GM23338 (cell line): ENCODE results near the gene DAND5. TPM values are rescaled to one million over a fixed set of nuclear protein-coding genes. Genes with fewer than 3 reads are reported as not detected.

ENCODE experiments used
- ATAC-seq: fragments of 200-7000 bp; cut with Tn5 transposase; 3 replicates; pipeline ENCODE4 v1.9.1; 2020
- DNase-seq: peaks from one replicate; pipeline ENCODE4 v3.0.0-alpha.2; 2015; ENCODE audit warnings: low spot score
- H2AFZ ChIP-seq: fragments of 200-600 bp; sonication (generic); 2 replicates; pipeline ENCODE4 v1.8.0; 2016; ENCODE audit warnings: antibody characterized with exemption, mild to moderate bottlenecking, moderate library complexity
- H3F3A ChIP-seq: fragments of 200-600 bp; sonication (generic); replicated peaks from 2 replicates; pipeline ENCODE4 v1.8.0; 2017; ENCODE audit warnings: antibody characterized with exemption, mixed run types, low read depth
- H3K27ac ChIP-seq: fragments of 200-600 bp; sonication (generic); 2 replicates; pipeline ENCODE4 v1.6.1; 2016; ENCODE audit warnings: low read depth
- H3K27me3 ChIP-seq: fragments of 200-600 bp; sonication (generic); 2 replicates; pipeline ENCODE4 v1.8.0; 2016; ENCODE audit warnings: mild to moderate bottlenecking, mixed run types, moderate library complexity; ENCODE audit not compliant: insufficient read depth
- H3K36me3 ChIP-seq: fragments of 200-600 bp; sonication (generic); 2 replicates; pipeline ENCODE4 v1.8.0; 2016; ENCODE audit warnings: mild to moderate bottlenecking; ENCODE audit not compliant: insufficient read depth
- H3K4me1 ChIP-seq: fragments of 200-600 bp; sonication (generic); 2 replicates; pipeline ENCODE4 v1.8.0; 2016; ENCODE audit warnings: mild to moderate bottlenecking, moderate library complexity; ENCODE audit not compliant: insufficient read depth
- H3K4me2 ChIP-seq: fragments of 200-600 bp; sonication (generic); 2 replicates; pipeline ENCODE4 v1.7.1; 2017; ENCODE audit warnings: mixed run types
- H3K4me3 ChIP-seq: fragments of 200-600 bp; sonication (generic); 2 replicates; pipeline ENCODE4 v1.6.1; 2016; ENCODE audit warnings: mixed run types
- H3K79me2 ChIP-seq: fragments of 200-600 bp; sonication (generic); replicated peaks from 2 replicates; pipeline ENCODE4 v1.8.0; 2017; ENCODE audit warnings: mild to moderate bottlenecking; ENCODE audit not compliant: insufficient read depth
- H3K9me2 ChIP-seq: fragments of 200-600 bp; sonication (generic); 2 replicates; pipeline ENCODE4 v1.8.0; 2017; ENCODE audit not compliant: insufficient read depth
- H4K20me1 ChIP-seq: fragments of 200-600 bp; sonication (generic); replicated peaks from 2 replicates; pipeline ENCODE4 v1.8.0; 2017; ENCODE audit warnings: mild to moderate bottlenecking; ENCODE audit not compliant: insufficient read depth
- H3K27ac Mint-ChIP-seq: 2 replicates; pipeline ENCODE4 v1.8.0; 2020; ENCODE audit warnings: inconsistent platforms, mild to moderate bottlenecking, moderate library complexity, mixed read lengths
- H3K27me3 Mint-ChIP-seq: 3 replicates; pipeline ENCODE4 v1.8.0; 2022; ENCODE audit warnings: low read depth, mild to moderate bottlenecking, moderate library complexity, mixed read lengths, inconsistent platforms; ENCODE audit not compliant: insufficient read depth, poor library complexity
- H3K36me3 Mint-ChIP-seq: 3 replicates; pipeline ENCODE4 v1.8.0; 2021; ENCODE audit warnings: low read depth, mild to moderate bottlenecking, inconsistent platforms, moderate library complexity, mixed read lengths
- H3K4me1 Mint-ChIP-seq: 3 replicates; pipeline ENCODE4 v1.8.0; 2020; ENCODE audit warnings: mild to moderate bottlenecking, inconsistent platforms, mixed read lengths
- H3K4me3 Mint-ChIP-seq: 3 replicates; pipeline ENCODE4 v1.8.0; 2021; ENCODE audit warnings: moderate library complexity, mild to moderate bottlenecking, inconsistent platforms, mixed read lengths
- H3K9me3 Mint-ChIP-seq: 3 replicates; pipeline ENCODE4 v1.8.0; 2020; ENCODE audit warnings: moderate library complexity, mild to moderate bottlenecking, inconsistent platforms, mixed read lengths
- CREB1 ChIP-seq: fragments of 250-450 bp; sonication (Bioruptor Pico); IDR thresholded peaks from 2 replicates; pipeline ENCODE4 v1.5.0; 2020; ENCODE audit warnings: low read depth, mild to moderate bottlenecking, moderate library complexity
- EZH2 ChIP-seq: fragments of 200-600 bp; sonication (generic); IDR thresholded peaks from one replicate; pipeline ENCODE4 v1.8.0; 2017; ENCODE audit warnings: antibody characterized with exemption, mild to moderate bottlenecking, low read depth; ENCODE audit not compliant: unreplicated experiment
- EZH2phosphoT487 ChIP-seq: fragments of 200-600 bp; sonication (generic); IDR thresholded peaks from one replicate; pipeline ENCODE4 v1.8.1; 2018; ENCODE audit warnings: antibody characterized with exemption; ENCODE audit not compliant: unreplicated experiment
- JUNB ChIP-seq: IDR thresholded peaks from one replicate; pipeline ENCODE4 v1.6.1; 2016; ENCODE audit warnings: antibody characterized with exemption; ENCODE audit not compliant: unreplicated experiment
- NANOG ChIP-seq: IDR thresholded peaks from 2 replicates; pipeline ENCODE4 v1.6.1; 2016; ENCODE audit warnings: antibody characterized with exemption, borderline replicate concordance
- POLR2AphosphoS5 ChIP-seq: IDR thresholded peaks from 2 replicates; pipeline ENCODE4 v1.6.1; 2016; ENCODE audit warnings: antibody characterized with exemption, low read depth
- STAT1 ChIP-seq: IDR thresholded peaks from one replicate; pipeline ENCODE4 v1.6.1; 2016; ENCODE audit warnings: antibody characterized with exemption; ENCODE audit not compliant: unreplicated experiment
- ZNF114 ChIP-seq: fragments of 250-450 bp; sonication (Bioruptor Pico); IDR thresholded peaks from 2 replicates; pipeline ENCODE4 v1.5.0; 2020; ENCODE audit warnings: mild to moderate bottlenecking, moderate library complexity
- ZNF331 ChIP-seq: fragments of 250-450 bp; sonication (Bioruptor Pico); IDR thresholded peaks from 2 replicates; pipeline ENCODE4 v1.5.0; 2020; ENCODE audit warnings: low read depth, mild to moderate bottlenecking, moderate library complexity
- polyA plus RNA-seq: library from polyadenylated mRNA; unstranded; fragments of >200 nt; fragmentation: Nextera tagmentation; extraction: Ambion mirVana; gene quantifications from 2 replicates; pipeline ENCODE4 v1.2.1, GENCODE V29; 2016
- total RNA-seq: library from RNA; depleted of rRNA; stranded (reverse); fragments of >200 nt; shearing (Covaris generic); gene quantifications from 2 replicates; pipeline ENCODE4 v1.2.3, GENCODE V29; 2014
- TF ChIP-seq, protein P1 (sequence below): fragments of 250-450 bp; sonication (Bioruptor Pico); IDR thresholded peaks from 2 replicates; pipeline ENCODE4 v1.5.0; 2020; ENCODE audit warnings: mild to moderate bottlenecking, moderate library complexity
- TF ChIP-seq, protein P2 (sequence below), 2 experiments: fragments of 200-600 bp in 1 of 2; sonication (generic) in 1 of 2; conservative IDR thresholded peaks; 2 replicates each; pipeline versions ENCODE4 v1.5.1 to v1.6.1; 2016 to 2017; ENCODE audit warnings: antibody characterized with exemption in 2 of 2, low read depth in 2 of 2, mild to moderate bottlenecking in 2 of 2, moderate library complexity in 1 of 2
- TF ChIP-seq, protein P3 (sequence below): IDR thresholded peaks from one replicate; pipeline ENCODE4 v1.6.1; 2018; ENCODE audit warnings: antibody characterized with exemption; ENCODE audit not compliant: unreplicated experiment
- TF ChIP-seq, protein P4 (sequence below): IDR thresholded peaks from 2 replicates; pipeline ENCODE4 v1.6.1; 2016; ENCODE audit warnings: antibody characterized with exemption

Gene DAND5
- total and polyA plus RNA-seq, 2 experiments from 2014 or later = 0.18 to 0.28 TPM

DNA sequence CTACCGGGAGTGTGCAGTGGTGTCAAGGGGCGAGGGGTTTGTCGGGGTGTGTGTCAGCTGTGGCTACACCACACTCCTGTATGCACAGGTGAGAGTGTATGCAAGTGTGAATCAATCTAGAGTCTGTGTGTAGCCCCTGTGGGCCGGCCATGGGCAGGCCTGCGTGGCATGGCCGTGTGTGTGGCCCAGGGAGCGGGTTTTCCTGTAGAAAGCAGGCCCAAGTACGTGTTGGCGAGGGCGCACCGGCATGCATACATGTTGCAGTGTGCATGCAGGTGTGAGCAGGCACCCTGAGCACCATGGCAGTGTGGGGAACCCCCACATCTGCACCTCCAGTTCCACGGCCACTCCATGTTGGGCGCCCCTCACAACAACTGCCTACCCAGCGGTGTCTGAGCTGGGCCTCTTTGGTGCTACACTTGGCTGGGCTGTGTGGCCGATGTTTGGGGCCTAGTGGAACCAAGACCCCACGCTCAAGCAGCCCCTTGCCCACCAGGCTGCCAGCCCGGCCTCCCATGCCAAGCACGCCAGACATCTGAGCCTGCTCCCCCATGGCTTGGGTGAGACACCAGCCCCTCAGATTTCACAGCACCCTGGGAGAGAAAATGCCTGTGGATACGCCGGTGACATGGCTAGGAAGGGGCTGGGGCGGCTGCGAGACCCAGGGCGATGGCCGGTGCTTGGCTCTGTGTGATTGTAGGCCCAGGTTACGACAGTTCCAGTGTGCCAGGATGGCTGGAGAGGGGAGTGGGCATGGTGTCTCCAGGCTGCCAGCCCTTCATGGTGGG, 28.0 kb downstream of the DAND5 start:
- Histone ChIP-seq H4K20me1 (no peaks in the 10 kb centered on the region; the same call in 1 of the 2 replicates), H3K79me2 (no peaks in the 10 kb centered on the region), H2AFZ (no peak overlapping the region), H3K36me3 (no peaks in the 10 kb centered on the region), H3K27me3 (peaks cover 83% of the 10 kb centered on the region), H3K4me2 (no peak overlapping the region), H3F3A (peaks cover 8% of the 10 kb centered on the region; the same call in 1 of the 2 replicates), H3K9me2 (no peaks in the 10 kb centered on the region), H3K27ac (no peak overlapping the region), H3K4me3 (no peak overlapping the region), H3K4me1 (no peaks in the 10 kb centered on the region)
- ATAC-seq (no peak), DNase-seq (no peak)
- Mint-ChIP-seq H3K4me3 (peak overlapping the region; percentile 33; the same call in 2 of the 3 replicates), H3K4me1 (peaks cover 5% of the 10 kb centered on the region), H3K9me3 (peaks cover 5% of the 10 kb centered on the region; the same call in 1 of the 3 replicates), H3K27ac (no peak overlapping the region), H3K27me3 (peaks cover 79% of the 10 kb centered on the region), H3K36me3 (peaks cover 4% of the 10 kb centered on the region; the same call in 2 of the 3 replicates)
- TF ChIP-seq, protein P1, sequence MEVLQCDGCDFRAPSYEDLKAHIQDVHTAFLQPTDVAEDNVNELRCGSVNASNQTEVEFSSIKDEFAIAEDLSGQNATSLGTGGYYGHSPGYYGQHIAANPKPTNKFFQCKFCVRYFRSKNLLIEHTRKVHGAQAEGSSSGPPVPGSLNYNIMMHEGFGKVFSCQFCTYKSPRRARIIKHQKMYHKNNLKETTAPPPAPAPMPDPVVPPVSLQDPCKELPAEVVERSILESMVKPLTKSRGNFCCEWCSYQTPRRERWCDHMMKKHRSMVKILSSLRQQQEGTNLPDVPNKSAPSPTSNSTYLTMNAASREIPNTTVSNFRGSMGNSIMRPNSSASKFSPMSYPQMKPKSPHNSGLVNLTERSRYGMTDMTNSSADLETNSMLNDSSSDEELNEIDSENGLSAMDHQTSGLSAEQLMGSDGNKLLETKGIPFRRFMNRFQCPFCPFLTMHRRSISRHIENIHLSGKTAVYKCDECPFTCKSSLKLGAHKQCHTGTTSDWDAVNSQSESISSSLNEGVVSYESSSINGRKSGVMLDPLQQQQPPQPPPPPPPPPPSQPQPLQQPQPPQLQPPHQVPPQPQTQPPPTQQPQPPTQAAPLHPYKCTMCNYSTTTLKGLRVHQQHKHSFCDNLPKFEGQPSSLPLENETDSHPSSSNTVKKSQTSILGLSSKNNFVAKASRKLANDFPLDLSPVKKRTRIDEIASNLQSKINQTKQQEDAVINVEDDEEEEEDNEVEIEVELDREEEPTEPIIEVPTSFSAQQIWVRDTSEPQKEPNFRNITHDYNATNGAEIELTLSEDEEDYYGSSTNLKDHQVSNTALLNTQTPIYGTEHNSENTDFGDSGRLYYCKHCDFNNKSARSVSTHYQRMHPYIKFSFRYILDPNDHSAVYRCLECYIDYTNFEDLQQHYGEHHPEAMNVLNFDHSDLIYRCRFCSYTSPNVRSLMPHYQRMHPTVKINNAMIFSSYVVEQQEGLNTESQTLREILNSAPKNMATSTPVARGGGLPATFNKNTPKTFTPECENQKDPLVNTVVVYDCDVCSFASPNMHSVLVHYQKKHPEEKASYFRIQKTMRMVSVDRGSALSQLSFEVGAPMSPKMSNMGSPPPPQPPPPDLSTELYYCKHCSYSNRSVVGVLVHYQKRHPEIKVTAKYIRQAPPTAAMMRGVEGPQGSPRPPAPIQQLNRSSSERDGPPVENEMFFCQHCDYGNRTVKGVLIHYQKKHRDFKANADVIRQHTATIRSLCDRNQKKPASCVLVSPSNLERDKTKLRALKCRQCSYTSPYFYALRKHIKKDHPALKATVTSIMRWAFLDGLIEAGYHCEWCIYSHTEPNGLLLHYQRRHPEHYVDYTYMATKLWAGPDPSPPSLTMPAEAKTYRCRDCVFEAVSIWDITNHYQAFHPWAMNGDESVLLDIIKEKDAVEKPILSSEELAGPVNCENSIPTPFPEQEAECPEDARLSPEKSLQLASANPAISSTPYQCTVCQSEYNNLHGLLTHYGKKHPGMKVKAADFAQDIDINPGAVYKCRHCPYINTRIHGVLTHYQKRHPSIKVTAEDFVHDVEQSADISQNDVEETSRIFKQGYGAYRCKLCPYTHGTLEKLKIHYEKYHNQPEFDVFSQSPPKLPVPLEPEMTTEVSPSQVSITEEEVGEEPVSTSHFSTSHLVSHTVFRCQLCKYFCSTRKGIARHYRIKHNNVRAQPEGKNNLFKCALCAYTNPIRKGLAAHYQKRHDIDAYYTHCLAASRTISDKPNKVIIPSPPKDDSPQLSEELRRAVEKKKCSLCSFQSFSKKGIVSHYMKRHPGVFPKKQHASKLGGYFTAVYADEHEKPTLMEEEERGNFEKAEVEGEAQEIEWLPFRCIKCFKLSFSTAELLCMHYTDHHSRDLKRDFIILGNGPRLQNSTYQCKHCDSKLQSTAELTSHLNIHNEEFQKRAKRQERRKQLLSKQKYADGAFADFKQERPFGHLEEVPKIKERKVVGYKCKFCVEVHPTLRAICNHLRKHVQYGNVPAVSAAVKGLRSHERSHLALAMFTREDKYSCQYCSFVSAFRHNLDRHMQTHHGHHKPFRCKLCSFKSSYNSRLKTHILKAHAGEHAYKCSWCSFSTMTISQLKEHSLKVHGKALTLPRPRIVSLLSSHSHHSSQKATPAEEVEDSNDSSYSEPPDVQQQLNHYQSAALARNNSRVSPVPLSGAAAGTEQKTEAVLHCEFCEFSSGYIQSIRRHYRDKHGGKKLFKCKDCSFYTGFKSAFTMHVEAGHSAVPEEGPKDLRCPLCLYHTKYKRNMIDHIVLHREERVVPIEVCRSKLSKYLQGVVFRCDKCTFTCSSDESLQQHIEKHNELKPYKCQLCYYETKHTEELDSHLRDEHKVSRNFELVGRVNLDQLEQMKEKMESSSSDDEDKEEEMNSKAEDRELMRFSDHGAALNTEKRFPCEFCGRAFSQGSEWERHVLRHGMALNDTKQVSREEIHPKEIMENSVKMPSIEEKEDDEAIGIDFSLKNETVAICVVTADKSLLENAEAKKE = no peak
- TF ChIP-seq POLR2AphosphoS5 (no peak), EZH2 (no peak), NANOG (no peak), ZNF331 (CRISPR knock-in tag) (no peak), ZNF114 (CRISPR knock-in tag) (no peak), JUNB (no peak), STAT1 (no peak), EZH2phosphoT487 (no peak), CREB1 (CRISPR knock-in tag) (no peak)
- TF ChIP-seq, protein P2, sequence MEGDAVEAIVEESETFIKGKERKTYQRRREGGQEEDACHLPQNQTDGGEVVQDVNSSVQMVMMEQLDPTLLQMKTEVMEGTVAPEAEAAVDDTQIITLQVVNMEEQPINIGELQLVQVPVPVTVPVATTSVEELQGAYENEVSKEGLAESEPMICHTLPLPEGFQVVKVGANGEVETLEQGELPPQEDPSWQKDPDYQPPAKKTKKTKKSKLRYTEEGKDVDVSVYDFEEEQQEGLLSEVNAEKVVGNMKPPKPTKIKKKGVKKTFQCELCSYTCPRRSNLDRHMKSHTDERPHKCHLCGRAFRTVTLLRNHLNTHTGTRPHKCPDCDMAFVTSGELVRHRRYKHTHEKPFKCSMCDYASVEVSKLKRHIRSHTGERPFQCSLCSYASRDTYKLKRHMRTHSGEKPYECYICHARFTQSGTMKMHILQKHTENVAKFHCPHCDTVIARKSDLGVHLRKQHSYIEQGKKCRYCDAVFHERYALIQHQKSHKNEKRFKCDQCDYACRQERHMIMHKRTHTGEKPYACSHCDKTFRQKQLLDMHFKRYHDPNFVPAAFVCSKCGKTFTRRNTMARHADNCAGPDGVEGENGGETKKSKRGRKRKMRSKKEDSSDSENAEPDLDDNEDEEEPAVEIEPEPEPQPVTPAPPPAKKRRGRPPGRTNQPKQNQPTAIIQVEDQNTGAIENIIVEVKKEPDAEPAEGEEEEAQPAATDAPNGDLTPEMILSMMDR (conservative IDR thresholded peaks at IDR 0.05; ENCODE audit: low read depth in 2 of 2) = no peak
- TF ChIP-seq, protein P3, sequence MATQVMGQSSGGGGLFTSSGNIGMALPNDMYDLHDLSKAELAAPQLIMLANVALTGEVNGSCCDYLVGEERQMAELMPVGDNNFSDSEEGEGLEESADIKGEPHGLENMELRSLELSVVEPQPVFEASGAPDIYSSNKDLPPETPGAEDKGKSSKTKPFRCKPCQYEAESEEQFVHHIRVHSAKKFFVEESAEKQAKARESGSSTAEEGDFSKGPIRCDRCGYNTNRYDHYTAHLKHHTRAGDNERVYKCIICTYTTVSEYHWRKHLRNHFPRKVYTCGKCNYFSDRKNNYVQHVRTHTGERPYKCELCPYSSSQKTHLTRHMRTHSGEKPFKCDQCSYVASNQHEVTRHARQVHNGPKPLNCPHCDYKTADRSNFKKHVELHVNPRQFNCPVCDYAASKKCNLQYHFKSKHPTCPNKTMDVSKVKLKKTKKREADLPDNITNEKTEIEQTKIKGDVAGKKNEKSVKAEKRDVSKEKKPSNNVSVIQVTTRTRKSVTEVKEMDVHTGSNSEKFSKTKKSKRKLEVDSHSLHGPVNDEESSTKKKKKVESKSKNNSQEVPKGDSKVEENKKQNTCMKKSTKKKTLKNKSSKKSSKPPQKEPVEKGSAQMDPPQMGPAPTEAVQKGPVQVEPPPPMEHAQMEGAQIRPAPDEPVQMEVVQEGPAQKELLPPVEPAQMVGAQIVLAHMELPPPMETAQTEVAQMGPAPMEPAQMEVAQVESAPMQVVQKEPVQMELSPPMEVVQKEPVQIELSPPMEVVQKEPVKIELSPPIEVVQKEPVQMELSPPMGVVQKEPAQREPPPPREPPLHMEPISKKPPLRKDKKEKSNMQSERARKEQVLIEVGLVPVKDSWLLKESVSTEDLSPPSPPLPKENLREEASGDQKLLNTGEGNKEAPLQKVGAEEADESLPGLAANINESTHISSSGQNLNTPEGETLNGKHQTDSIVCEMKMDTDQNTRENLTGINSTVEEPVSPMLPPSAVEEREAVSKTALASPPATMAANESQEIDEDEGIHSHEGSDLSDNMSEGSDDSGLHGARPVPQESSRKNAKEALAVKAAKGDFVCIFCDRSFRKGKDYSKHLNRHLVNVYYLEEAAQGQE = no peak
- TF ChIP-seq, protein P4, sequence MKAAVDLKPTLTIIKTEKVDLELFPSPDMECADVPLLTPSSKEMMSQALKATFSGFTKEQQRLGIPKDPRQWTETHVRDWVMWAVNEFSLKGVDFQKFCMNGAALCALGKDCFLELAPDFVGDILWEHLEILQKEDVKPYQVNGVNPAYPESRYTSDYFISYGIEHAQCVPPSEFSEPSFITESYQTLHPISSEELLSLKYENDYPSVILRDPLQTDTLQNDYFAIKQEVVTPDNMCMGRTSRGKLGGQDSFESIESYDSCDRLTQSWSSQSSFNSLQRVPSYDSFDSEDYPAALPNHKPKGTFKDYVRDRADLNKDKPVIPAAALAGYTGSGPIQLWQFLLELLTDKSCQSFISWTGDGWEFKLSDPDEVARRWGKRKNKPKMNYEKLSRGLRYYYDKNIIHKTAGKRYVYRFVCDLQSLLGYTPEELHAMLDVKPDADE = no peak
